ENCODE data around the gene SLC25A44.

The SLC25A44 gene

GRCh38 chr1:156236164-156236563 lies 42.3 kb downstream of the SLC25A44 start:
- no peak for DNase-seq

- no peak for DNase-seq
These were observed 44.3 kb downstream of the SLC25A44 start for GRCh38 chr1:156238248-156238647.

GRCh38 chr1:156241311-156241811 lies 47.5 kb downstream of the SLC25A44 start:
- peak in 2 of 58 donors; percentile 29 to 31 for DNase-seq

- DNase-seq = no peak
These were observed 48.0 kb downstream of the SLC25A44 start, which contains the start of gene BGLAP for GRCh38 chr1:156241926-156242325. Gene BGLAP (plus strand): TSS chr1:156242184. CDS start chr1:156242232, 48 bp downstream.

GRCh38 chr1:156242738-156243137 lies 48.8 kb downstream of the SLC25A44 start:
- peak in 5 of 58 donors; percentile 17 to 39 (median 22) for DNase-seq

- no peak for DNase-seq
These were observed 50.2 kb downstream of the SLC25A44 start for GRCh38 chr1:156244126-156244525.

GRCh38 chr1:156244712-156245111 lies 50.8 kb downstream of the SLC25A44 start:
- no peak for DNase-seq

GRCh38 chr1:156245451-156246232 lies 51.7 kb downstream of the SLC25A44 start:
- DNase-seq = peak in 1 of 58 donors; percentile 25

- no peak for DNase-seq
These were observed 52.4 kb downstream of the SLC25A44 start for GRCh38 chr1:156246241-156246780.

GRCh38 chr1:156246781-156247459 lies 53.0 kb downstream of the SLC25A44 start:
- peak in 10 of 58 donors; percentile 41 to 68 (median 48) for DNase-seq

GRCh38 chr1:156247460-156248322 lies 53.8 kb downstream of the SLC25A44 start, which contains the start of gene PAQR6:
Gene PAQR6 (minus strand): TSS chr1:156248056. CDS start chr1:156246731, 1,325 bp downstream.
- peak; percentile 34 to 97 (median 89) for DNase-seq

GRCh38 chr1:156248323-156248683 lies 54.4 kb downstream of the SLC25A44 start:
- no peak for DNase-seq

- DNase-seq = no peak
These were observed 55.7 kb downstream of the SLC25A44 start for GRCh38 chr1:156249593-156249992.

- DNase-seq = peak in 7 of 58 donors; percentile 21 to 39 (median 29)
These were observed 57.6 kb downstream of the SLC25A44 start for GRCh38 chr1:156251527-156251926.

- DNase-seq = no peak
These were observed 59.7 kb downstream of the SLC25A44 start for GRCh38 chr1:156253634-156254033.

- DNase-seq = peak in 5 of 58 donors; percentile 18 to 49 (median 20)
These were observed 63.8 kb downstream of the SLC25A44 start for GRCh38 chr1:156257711-156258110.

GRCh38 chr1:156258859-156259258 lies 65.0 kb downstream of the SLC25A44 start:
- DNase-seq = no peak

GRCh38 chr1:156259805-156260204 lies 65.9 kb downstream of the SLC25A44 start:
- peak in 32 of 58 donors; percentile 12 to 72 (median 42) for DNase-seq

GRCh38 chr1:156260896-156261295 lies 67.0 kb downstream of the SLC25A44 start:
- peak in 19 of 58 donors; percentile 21 to 76 (median 44) for DNase-seq
